NCI-H446 treated with DMSO at 0.1 percent for 48 hours (cell line): ENCODE results near the gene DMC1.
A peak's percentile ranks its signal among the peaks of the same experiment; 100 is the strongest.
"Not testable (repeated sequence)": the region's sequence is repeated elsewhere in the genome, so short reads cannot be mapped to it uniquely, and the experiment has no call there.

Experiments used
- DNase-seq: peaks from one replicate; lab custom pipeline; 2025; lab: John Stamatoyannopoulos, UW

The DMC1 gene

GRCh38 chr22:38569972-38570778 lies at the start of gene DMC1:
Gene DMC1, minus strand, starts transcription at chr22:38570183. Its CDS starts 1,927 bp downstream, at chr22:38568256.
- no peak for DNase-seq

DNA sequence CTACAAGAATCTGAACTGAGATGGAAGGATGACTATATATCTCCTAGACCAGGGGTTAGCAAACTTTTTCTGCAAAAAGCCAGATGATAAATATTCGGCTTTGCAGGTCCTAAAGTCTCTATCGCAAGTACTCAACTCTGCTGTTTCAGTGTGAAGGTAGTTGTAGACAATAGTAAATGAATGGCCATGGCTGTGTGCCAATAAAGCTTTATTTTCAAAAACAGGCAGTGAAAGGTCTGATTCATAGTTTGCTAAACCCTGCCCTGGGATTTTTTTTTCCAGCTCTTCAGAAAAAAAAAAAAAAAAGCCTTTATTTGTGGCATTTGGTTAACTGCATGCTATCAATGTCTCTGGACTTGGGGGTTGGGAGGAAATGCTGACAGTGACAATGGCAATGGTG lies 48.7 kb upstream of the DMC1 start:
- DNase-seq: no peak

DNA sequence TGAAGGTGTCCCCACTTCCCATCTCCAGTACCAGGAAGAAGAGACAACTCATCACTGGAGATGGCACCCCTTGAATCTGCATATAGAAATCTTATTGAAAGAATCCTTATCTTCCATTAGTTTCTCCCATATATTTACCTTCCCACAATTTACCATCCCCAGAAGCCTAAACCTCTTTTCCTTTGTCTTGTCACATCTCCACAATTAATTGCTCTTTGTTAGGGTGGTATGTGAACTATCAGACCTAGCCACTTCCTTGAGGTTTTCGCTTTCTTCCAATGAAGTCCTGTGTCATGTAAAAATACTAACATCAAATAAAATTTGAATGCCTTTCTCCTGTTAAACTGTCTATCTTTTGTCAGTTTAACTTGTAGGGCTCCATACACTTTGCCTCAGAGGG lies 48.3 kb upstream of the DMC1 start:
- DNase-seq: no peak

- DNase-seq: not testable (repeated sequence)
Measured at GRCh38 chr22:38615064-38615405, 45.1 kb upstream of the DMC1 start.

GRCh38 chr22:38614332-38615063 lies 44.5 kb upstream of the DMC1 start:
- DNase-seq: no peak

DNA sequence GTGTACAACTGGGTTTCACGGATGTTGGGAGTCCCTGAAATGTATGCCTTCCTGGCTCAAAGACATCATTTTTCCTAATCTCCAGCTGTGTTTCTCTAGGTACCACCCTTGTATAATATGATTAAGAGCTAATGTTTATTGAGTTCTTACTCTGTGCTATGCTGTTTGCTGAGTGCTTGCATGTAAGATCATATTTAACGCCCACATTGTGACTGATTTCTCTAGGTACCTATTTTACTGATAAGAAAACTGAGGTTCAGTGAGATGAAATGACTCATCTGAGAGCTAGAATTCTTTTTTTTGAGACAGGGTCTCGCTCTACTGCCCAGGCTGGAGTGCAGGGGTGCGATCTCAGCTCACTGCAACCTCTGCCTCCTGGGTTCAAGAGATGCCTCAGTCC lies 43.6 kb upstream of the DMC1 start:
- no peak for DNase-seq

DNA sequence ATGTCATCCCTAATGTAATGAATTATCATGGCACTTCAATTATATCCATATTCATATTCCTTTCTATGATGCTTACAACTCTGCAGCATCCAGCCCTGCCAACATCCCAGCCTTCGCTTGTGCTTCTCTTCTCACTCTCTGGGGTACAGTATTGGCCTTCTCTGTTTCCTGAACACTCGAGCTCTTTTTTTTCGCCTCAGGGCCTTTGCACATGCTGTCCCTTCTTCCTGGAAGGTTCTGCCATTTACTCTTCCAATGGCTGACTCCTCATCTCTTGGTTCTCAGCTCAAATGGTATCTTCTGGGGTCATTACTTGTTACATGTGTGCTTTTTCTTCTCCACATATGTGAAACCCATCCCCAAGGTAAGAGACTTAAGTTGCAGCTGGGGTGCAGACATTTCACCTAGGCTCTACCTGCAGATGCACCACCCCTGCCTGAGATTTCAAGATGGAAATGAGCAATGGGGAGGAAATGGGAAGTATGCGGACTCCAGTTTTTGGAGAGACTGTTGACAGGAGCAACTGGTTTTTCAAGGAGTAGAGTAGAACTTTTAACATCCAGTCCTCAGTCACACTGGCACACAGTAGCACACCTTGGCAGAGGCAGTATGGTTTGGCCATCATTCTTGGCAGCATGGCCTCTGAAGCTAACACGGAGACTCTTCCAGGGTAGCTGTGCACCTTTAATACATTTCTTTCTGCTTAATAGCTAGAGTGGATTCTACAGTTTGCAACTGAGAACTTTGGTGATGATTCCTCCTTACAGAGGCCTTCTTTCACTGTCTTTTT lies 42.4 kb upstream of the DMC1 start:
- DNase-seq: no peak

GRCh38 chr22:38611559-38611958 lies 41.6 kb upstream of the DMC1 start:
- no peak for DNase-seq

DNA sequence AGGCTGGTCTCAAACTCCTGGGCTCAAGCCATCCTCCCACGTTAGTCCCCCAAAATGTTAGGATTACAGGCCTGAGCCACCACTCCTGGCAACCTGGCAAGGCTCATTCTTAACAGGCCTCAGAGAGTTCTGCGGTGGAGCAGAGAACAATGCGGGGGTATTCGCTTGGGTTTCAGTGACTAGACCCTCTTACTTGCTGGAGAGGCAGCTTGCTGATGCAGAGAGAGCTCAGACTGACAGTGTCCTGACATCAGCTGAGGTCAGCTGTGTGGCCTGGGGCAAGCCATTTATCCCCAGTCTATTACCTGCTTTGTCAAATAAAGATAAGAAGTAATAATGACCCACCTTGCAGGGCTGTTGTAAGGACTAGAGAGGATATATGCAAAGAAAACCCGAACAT lies 40.3 kb upstream of the DMC1 start:
- no peak for DNase-seq

DNA sequence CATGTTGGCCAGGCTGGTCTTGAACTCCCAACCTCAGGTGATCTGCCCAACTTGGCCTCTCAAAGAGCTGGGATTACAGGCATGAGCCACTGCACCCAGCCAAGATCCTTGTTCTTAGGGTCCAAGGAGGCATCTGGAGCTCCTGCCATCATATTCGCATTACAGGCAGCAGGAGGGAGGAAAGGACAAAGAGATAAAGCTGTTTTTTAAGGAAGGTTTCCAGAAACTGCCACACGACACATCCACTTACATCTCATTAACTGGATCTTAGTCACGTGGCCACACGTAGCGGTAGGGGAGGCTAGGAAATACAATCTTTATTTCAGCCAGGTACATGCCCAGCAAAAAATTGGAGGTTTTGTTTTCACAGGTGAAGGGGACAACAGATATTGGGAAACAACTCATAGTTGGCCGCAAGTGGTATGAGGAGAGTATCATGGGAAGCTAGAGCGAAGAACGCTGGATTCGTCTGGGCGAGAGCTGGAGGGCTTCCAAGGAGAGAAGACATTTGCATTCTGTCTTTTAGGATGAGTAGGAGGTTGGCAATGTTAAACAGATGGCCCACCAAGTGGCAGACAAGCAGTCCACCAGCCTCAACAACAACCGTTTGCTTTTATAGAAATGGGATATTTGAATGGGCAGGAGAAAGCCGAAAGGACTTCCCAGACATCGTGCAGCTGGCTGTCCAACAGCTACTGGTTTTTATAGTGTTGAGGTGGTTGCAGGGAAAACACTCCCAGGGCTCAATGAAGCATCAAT lies 39.2 kb upstream of the DMC1 start:
- DNase-seq: peak; percentile 77

DNA sequence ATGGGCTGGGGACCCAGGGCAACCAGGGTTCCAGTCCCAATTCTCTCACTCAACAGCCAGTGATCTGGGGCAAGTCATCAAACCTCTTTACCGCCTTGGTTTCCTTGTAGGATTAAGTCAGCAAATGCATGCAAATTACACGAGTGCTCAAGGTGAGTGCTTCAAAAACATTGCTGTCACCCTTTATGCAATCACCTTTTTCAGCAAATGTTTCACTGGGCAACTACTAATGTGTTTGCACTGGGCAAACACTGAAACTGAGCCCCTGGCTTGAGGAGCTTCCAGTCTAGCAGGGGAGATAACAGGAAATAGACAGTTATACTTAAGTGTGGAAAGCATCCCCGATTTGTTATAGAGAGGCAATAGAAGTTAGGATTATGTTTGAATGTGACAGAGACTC lies 37.7 kb upstream of the DMC1 start:
- no peak for DNase-seq

GRCh38 chr22:38602166-38602565 lies 32.2 kb upstream of the DMC1 start:
- no peak for DNase-seq

- DNase-seq: no peak
Measured at GRCh38 chr22:38601221-38601764, 31.3 kb upstream of the DMC1 start.

DNA sequence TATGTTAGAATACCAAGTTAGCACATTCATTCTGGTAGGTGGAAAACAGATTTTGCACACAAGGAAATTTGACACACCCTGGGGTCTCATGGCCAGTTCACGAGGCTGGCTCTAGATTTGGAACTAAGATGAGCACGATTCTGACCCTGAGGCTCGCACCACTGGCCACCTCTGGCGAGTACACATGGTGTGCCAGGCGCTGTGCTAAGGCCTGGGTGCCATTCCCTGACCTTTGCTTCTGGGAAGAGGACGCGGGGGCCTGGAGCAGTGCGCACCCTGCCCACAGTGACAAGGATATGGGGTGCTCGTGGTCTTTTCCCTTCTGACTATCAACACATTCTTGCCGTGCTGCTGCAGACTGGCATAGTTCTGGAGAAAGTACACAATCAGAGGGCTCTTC lies 29.5 kb upstream of the DMC1 start:
- no peak for DNase-seq

DNA sequence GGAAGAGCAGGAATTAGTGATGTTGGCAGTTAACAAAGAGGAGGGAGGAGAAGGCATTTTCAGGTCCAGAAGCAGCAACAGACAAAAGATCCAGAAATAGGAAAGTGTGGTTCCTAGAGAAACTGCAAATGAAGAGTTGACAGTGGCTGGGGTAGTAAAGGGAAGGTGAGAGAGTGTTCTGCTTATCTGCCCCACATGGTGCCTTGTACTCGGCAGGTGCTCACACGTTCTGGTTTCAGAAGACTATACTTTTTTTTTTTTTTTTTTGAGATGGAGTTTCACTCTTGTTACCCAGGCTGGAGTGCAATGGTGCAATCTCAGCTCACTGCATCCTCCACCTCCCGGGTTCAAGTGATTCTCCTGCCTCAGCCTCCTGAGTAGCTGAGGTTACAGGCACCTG lies 12.9 kb upstream of the DMC1 start:
- not testable (repeated sequence) for DNase-seq

GRCh38 chr22:38578505-38578904 lies 8.5 kb upstream of the DMC1 start:
- no peak for DNase-seq

- peak; percentile 14 for DNase-seq
Measured at GRCh38 chr22:38572065-38572464, 2.1 kb upstream of the DMC1 start.

GRCh38 chr22:38570779-38571364 lies 889 bp upstream of the DMC1 start:
- DNase-seq: no peak

DNA sequence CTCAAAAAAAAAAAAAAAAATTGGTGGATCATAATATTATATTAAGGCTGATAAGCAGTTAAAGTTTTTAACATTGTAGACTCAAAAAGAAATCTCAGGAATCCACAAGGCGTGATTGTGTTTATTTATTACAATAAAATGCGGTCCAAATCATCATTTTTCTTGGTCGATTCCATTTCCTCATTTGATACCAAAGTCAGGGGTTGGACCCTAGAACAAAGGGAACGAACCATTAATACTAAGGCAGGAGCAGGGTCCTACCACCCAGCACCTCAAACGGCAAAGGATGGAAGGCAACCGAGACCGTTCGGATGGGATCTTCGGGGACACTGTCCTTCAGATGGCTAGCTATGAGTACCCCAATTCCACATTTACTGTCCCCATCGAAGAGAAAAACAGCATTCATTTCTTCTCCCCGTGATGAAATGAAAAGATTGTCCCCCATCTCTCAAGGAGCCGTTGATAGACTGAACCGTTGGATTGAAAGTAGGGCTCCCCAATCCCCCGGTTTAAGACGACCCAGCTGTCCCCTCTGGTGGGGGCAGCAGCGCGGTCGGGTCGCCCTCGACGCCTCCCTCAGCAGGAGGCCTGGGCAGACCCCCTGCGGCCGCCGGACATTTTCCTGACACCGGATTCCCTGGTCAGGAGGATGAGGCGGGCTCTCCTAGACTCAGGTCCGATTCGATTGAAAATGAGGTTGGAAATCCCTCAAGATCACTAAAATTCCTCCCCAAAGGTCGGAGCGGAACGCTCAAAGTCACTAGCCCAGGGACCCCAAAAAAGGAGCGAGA lies 607 bp downstream of the DMC1 start:
- DNase-seq: no peak

DNA sequence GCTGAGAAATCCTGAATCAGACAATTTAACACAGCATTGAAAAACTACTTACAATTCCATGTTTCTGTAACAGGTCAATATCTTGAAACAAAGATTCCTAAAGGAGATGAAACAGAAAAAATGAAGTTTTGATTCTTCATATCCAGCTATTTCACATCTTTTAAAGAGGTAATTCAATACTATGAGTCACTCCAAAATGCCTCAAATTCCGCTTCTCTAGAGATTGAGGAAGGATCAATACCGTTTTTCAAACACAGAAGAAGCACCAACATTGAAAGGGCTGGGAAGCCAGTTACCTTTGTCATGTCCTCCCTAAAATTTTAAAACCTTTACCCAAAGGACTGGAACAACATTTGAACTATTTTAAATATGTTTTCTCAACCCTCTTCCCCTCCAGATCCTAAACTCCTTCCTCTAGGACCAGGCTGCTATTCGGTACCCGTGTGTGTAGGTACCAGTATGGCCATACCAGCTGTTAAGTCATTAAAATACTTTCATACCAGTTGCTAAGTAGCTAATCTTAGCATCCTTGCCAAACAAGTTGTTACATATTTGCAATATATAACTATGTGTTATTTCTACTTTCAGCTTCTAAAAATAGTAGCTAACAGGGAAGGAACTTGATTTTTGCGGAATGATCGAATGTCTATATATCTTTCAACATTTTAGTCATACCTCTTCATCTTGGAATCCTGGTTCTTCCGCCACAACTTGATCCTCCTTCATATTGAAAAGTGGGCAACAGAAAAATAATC lies 2.3 kb downstream of the DMC1 start:
- DNase-seq: no peak
